Measurements from ENCODE around the gene FRMD4B.

The FRMD4B gene

GRCh38 chr3:69142090-69142489 is 243.8 kb downstream of the FRMD4B start:
- FAIRE-seq = no peak
- TF ChIP-seq POLR2AphosphoS5 (IDR thresholded peaks at IDR 0.05; ENCODE audit: low read depth, low read length) = no peak
- TF ChIP-seq SPI1 (IDR thresholded peaks at IDR 0.05; ENCODE audit: low read depth, low read length) = no peak
- DNase-seq (ENCODE audit: insufficient read length, low spot score) = no peak

DNA sequence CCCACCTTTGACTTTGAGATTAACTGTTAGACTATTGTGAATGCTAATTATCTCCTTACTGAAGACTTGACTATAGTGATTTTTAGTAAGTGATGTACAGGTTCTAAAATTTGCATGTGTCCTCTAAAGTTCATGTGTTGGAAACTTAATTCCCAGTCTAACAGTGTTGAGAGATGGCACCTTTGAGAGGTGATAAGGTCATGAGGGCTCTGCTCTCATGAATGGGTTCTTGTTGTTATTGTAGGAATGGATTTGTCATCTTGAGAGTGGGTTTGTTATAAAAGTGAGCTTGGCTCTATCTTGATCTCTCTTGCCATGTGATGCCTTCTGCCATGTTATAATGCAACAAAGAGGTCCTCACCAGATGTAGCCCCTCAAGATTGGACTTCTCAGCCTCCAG is 244.6 kb downstream of the FRMD4B start:
- DNase-seq (ENCODE audit: insufficient read length, low spot score) (no peak), FAIRE-seq (no peak)
- TF ChIP-seq TAF1 (IDR thresholded peaks at IDR 0.05; ENCODE audit: low read depth, low read length) = no peak
- no peak for TF ChIP-seq POLR2AphosphoS5 (IDR thresholded peaks at IDR 0.05; ENCODE audit: low read depth, low read length)
- TF ChIP-seq POU2F2 (IDR thresholded peaks at IDR 0.05; ENCODE audit: low read depth, low read length) = no peak
- TF ChIP-seq SPI1 (IDR thresholded peaks at IDR 0.05; ENCODE audit: low read depth, low read length) = no peak
- no peak for TF ChIP-seq PAX5 (IDR thresholded peaks at IDR 0.05; ENCODE audit: insufficient read depth, low read length, severe bottlenecking)
- TF ChIP-seq POLR2A (IDR thresholded peaks at IDR 0.05; ENCODE audit: low read depth, low read length) = no peak

GRCh38 chr3:69137412-69137811 is 248.5 kb downstream of the FRMD4B start:
- no peak for DNase-seq (ENCODE audit: insufficient read length, low spot score)
- TF ChIP-seq POU2F2 (IDR thresholded peaks at IDR 0.05; ENCODE audit: low read depth, low read length) (no peak), POLR2AphosphoS5 (IDR thresholded peaks at IDR 0.05; ENCODE audit: low read depth, low read length) (no peak), PAX5 (IDR thresholded peaks at IDR 0.05; ENCODE audit: insufficient read depth, low read length, severe bottlenecking) (no peak), SPI1 (IDR thresholded peaks at IDR 0.05; ENCODE audit: low read depth, low read length) (no peak), TAF1 (IDR thresholded peaks at IDR 0.05; ENCODE audit: low read depth, low read length) (no peak), POLR2A (IDR thresholded peaks at IDR 0.05; ENCODE audit: low read depth, low read length) (no peak)
- no peak for FAIRE-seq

DNA sequence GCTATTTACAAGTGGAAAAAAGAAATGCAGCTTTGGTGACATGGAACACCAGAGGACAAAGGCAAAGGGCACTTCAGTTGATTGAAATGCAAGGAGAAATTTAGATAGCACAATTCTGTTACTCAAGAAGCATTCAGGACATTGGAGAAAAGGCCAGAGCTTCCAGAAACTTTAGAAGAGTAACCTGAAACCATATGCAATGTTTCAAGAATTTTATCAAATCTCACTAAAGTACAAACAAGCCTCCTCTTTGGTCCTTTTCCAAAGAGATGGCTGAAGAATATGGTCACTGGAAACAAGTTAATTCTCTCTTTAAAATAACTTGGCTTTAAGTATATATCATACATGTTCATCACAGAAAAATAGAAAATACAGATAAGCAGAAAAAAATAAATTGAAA is 248.9 kb downstream of the FRMD4B start:
- no peak for TF ChIP-seq PAX5 (IDR thresholded peaks at IDR 0.05; ENCODE audit: insufficient read depth, low read length, severe bottlenecking)
- no peak for TF ChIP-seq POLR2A (IDR thresholded peaks at IDR 0.05; ENCODE audit: low read depth, low read length)
- TF ChIP-seq SPI1 (IDR thresholded peaks at IDR 0.05; ENCODE audit: low read depth, low read length) = no peak
- no peak for TF ChIP-seq TAF1 (IDR thresholded peaks at IDR 0.05; ENCODE audit: low read depth, low read length)
- TF ChIP-seq POLR2AphosphoS5 (IDR thresholded peaks at IDR 0.05; ENCODE audit: low read depth, low read length) = no peak
- TF ChIP-seq POU2F2 (IDR thresholded peaks at IDR 0.05; ENCODE audit: low read depth, low read length) = no peak
- no peak for FAIRE-seq
- DNase-seq (ENCODE audit: insufficient read length, low spot score) = no peak

DNA sequence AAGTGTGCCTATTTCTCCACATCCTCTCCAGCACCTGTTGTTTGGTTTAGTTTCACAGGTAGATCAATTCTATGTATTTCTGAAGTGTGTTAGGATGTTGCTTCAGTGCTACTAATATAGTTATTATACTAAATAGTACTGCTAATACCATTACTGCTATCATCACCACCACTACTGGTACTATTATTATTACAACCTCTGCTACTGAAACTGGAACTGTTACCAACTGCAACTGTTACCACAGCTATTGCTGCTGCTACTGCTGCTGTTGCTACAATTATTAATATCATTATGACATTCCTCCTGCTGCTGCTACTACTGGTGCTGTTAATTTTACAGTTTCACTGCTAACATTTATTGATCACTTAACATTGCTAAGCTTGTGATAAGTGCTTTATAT is 255.2 kb downstream of the FRMD4B start:
- peak; percentile 26 for FAIRE-seq
- DNase-seq (ENCODE audit: insufficient read length, low spot score) = no peak

GRCh38 chr3:69129531-69129930 is 256.4 kb downstream of the FRMD4B start:
- no peak for TF ChIP-seq TAF1 (IDR thresholded peaks at IDR 0.05; ENCODE audit: low read depth, low read length)
- TF ChIP-seq PAX5 (IDR thresholded peaks at IDR 0.05; ENCODE audit: insufficient read depth, low read length, severe bottlenecking) = no peak
- no peak for TF ChIP-seq POLR2AphosphoS5 (IDR thresholded peaks at IDR 0.05; ENCODE audit: low read depth, low read length)
- no peak for TF ChIP-seq POU2F2 (IDR thresholded peaks at IDR 0.05; ENCODE audit: low read depth, low read length)
- TF ChIP-seq SPI1 (IDR thresholded peaks at IDR 0.05; ENCODE audit: low read depth, low read length) = no peak
- TF ChIP-seq POLR2A (IDR thresholded peaks at IDR 0.05; ENCODE audit: low read depth, low read length) = no peak
- no peak for FAIRE-seq
- DNase-seq (ENCODE audit: insufficient read length, low spot score) = no peak

More for the DNA sequence above, 255.2 kb downstream of the FRMD4B start:
- no peak for TF ChIP-seq PAX5 (IDR thresholded peaks at IDR 0.05; ENCODE audit: insufficient read depth, low read length, severe bottlenecking)

DNA sequence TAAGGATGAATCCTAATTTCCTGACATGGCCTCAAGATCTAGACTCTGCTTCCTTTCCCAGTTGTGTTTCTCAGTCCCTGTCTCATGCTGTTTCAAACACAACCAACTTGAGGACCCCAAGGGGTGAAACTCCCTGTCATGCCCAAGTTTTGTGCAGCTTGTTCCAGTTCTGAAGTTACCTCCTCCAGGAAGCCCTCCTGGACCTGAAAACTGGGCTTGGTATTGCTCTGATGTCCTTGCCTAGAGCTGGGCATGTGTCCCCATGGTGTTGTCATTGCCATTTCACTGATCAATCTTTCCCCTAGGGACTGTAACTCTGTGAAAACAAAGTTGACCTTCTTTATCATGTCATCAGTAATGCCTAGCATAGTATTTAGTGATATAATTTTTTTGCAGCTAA is 257.4 kb downstream of the FRMD4B start:
- FAIRE-seq (no peak), DNase-seq (ENCODE audit: insufficient read length, low spot score) (no peak)
- TF ChIP-seq POLR2AphosphoS5 (IDR thresholded peaks at IDR 0.05; ENCODE audit: low read depth, low read length) (no peak), POU2F2 (IDR thresholded peaks at IDR 0.05; ENCODE audit: low read depth, low read length) (no peak), PAX5 (IDR thresholded peaks at IDR 0.05; ENCODE audit: insufficient read depth, low read length, severe bottlenecking) (no peak), POLR2A (IDR thresholded peaks at IDR 0.05; ENCODE audit: low read depth, low read length) (no peak), SPI1 (IDR thresholded peaks at IDR 0.05; ENCODE audit: low read depth, low read length) (no peak), TAF1 (IDR thresholded peaks at IDR 0.05; ENCODE audit: low read depth, low read length) (no peak)

DNA sequence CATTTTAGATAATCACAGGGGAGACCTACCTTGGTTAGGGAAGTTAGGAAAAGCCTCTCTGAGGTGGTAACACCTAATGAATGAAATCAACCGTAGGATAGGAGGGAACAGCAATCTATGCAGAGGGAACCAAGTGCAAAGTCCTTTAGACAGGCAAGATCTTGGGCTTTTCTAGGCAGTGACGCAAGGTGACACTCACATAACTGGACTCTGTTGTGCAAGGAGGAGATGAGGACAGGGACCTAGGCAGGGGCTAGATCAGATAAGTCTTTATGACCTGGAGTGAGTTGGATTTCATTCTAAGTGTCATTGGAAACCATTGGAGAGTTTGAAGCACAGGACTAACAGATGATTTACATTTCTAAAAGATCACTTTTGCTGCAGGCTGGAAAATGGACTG is 258.9 kb downstream of the FRMD4B start:
- TF ChIP-seq TAF1 (IDR thresholded peaks at IDR 0.05; ENCODE audit: low read depth, low read length) = no peak
- TF ChIP-seq POU2F2 (IDR thresholded peaks at IDR 0.05; ENCODE audit: low read depth, low read length) = no peak
- no peak for TF ChIP-seq POLR2AphosphoS5 (IDR thresholded peaks at IDR 0.05; ENCODE audit: low read depth, low read length)
- no peak for TF ChIP-seq POLR2A (IDR thresholded peaks at IDR 0.05; ENCODE audit: low read depth, low read length)
- TF ChIP-seq PAX5 (IDR thresholded peaks at IDR 0.05; ENCODE audit: insufficient read depth, low read length, severe bottlenecking) = no peak
- TF ChIP-seq SPI1 (IDR thresholded peaks at IDR 0.05; ENCODE audit: low read depth, low read length) = no peak
- FAIRE-seq (no peak), DNase-seq (ENCODE audit: insufficient read length, low spot score) (no peak)

DNA sequence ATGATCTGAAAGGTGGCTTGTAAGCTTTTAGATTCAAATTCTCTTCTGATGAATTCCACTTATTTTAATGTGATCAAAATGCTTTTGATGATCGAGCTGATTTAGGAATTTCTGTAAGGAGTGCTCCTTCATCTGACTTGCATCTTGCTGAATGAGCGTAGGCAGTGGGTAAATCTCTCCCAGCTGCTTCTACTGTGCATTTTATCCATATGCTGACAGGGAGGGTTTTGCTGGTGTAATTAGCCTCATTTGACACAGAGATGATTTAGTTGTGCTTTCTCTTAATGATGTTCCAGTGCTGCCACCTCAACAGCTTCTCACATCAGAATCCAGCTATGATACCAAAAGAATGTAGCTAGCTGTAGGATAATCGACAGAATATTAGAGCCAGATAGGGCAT is 259.7 kb downstream of the FRMD4B start:
- DNase-seq (ENCODE audit: insufficient read length, low spot score) (no peak), FAIRE-seq (no peak)
- TF ChIP-seq POU2F2 (IDR thresholded peaks at IDR 0.05; ENCODE audit: low read depth, low read length) (no peak), PAX5 (IDR thresholded peaks at IDR 0.05; ENCODE audit: insufficient read depth, low read length, severe bottlenecking) (no peak), TAF1 (IDR thresholded peaks at IDR 0.05; ENCODE audit: low read depth, low read length) (no peak), SPI1 (IDR thresholded peaks at IDR 0.05; ENCODE audit: low read depth, low read length) (no peak), POLR2A (IDR thresholded peaks at IDR 0.05; ENCODE audit: low read depth, low read length) (no peak), POLR2AphosphoS5 (IDR thresholded peaks at IDR 0.05; ENCODE audit: low read depth, low read length) (no peak)

GRCh38 chr3:69122403-69122802 is 263.5 kb downstream of the FRMD4B start, which contains the start of gene LMOD3:
Gene LMOD3 (minus strand): TSS chr3:69122595. CDS start chr3:69122386, 209 bp downstream.
- TF ChIP-seq SPI1 (IDR thresholded peaks at IDR 0.05; ENCODE audit: low read depth, low read length) (no peak), PAX5 (IDR thresholded peaks at IDR 0.05; ENCODE audit: insufficient read depth, low read length, severe bottlenecking) (no peak), TAF1 (IDR thresholded peaks at IDR 0.05; ENCODE audit: low read depth, low read length) (no peak), POLR2A (IDR thresholded peaks at IDR 0.05; ENCODE audit: low read depth, low read length) (no peak), POU2F2 (IDR thresholded peaks at IDR 0.05; ENCODE audit: low read depth, low read length) (no peak), POLR2AphosphoS5 (IDR thresholded peaks at IDR 0.05; ENCODE audit: low read depth, low read length) (no peak)
- FAIRE-seq = no peak

More at GRCh38 chr3:69122403-69122802, 263.5 kb downstream of the FRMD4B start, which contains the start of gene LMOD3:
- no peak for DNase-seq (ENCODE audit: insufficient read length, low spot score)
